OCI-LY3 (cell line): ENCODE data around the gene ZNF83.

Experiments used
- H2AFZ ChIP-seq: fragments of 200-600, 300-600 bp; shearing (Covaris generic); 2 replicates; pipeline ENCODE4 v1.6.0; 2014; ENCODE audit warnings: antibody characterized with exemption, low read depth, low read length
- H3K27ac ChIP-seq: fragments of 200-600, 300-600 bp; sonication (generic); 2 replicates; pipeline ENCODE4 v1.5.1; 2014; ENCODE audit warnings: mild to moderate bottlenecking, low read length, moderate library complexity, mixed read lengths
- H3K27me3 ChIP-seq: fragments of 200-600, 300-600 bp; sonication (generic); 2 replicates; pipeline ENCODE4 v1.6.1; 2014; ENCODE audit warnings: low read depth, low read length, mixed read lengths
- H3K36me3 ChIP-seq: fragments of 200-600, 300-600 bp; sonication (generic); replicated peaks from 2 replicates; pipeline ENCODE3; 2014; ENCODE audit warnings: low read depth, low read length, mixed read lengths
- H3K4me1 ChIP-seq: fragments of 300-600, 200-600 bp; sonication (generic); 2 replicates; pipeline ENCODE4 v1.6.1; 2014; ENCODE audit warnings: low read length, mixed read lengths
- H3K4me2 ChIP-seq: fragments of 200-600, 300-600 bp; sonication (generic); 2 replicates; pipeline ENCODE4 v1.6.1; 2014; ENCODE audit warnings: low read length, mixed read lengths
- H3K4me3 ChIP-seq: fragments of 300-600, 200-600 bp; sonication (generic); 2 replicates; pipeline ENCODE4 v1.5.1; 2014; ENCODE audit warnings: antibody characterized with exemption, mild to moderate bottlenecking, low read length, moderate library complexity
- H3K79me2 ChIP-seq: fragments of 300-600, 200-600 bp; shearing (Covaris generic); 2 replicates; pipeline ENCODE4 v1.6.1; 2014; ENCODE audit warnings: mild to moderate bottlenecking, low read length, mixed read lengths
- H3K9ac ChIP-seq: fragments of 300-600, 200-600 bp; shearing (Covaris generic); 2 replicates; pipeline ENCODE4 v1.6.0; 2014; ENCODE audit warnings: mild to moderate bottlenecking, low read length, moderate library complexity
- H3K9me3 ChIP-seq: fragments of 200-600, 300-600 bp; shearing (Covaris generic); 2 replicates; pipeline ENCODE4 v1.6.1; 2014; ENCODE audit warnings: low read length, mixed read lengths; ENCODE audit not compliant: insufficient read depth
- H4K20me1 ChIP-seq: fragments of 200-600, 300-600 bp; sonication (generic); 2 replicates; pipeline ENCODE4 v1.6.1; 2016; ENCODE audit warnings: low read length, mixed read lengths; ENCODE audit not compliant: insufficient read depth
- EZH2phosphoT487 ChIP-seq: fragments of 200-600 bp; shearing (Covaris generic); IDR thresholded peaks from 2 replicates; pipeline ENCODE4 v1.6.1; 2018; ENCODE audit warnings: antibody characterized with exemption, mixed run types, low read depth
- TF ChIP-seq, protein P1 (sequence below): fragments of 200-600, 300-600 bp; sonication (generic); IDR thresholded peaks from 2 replicates; pipeline ENCODE4 v1.5.1; 2014; ENCODE audit warnings: antibody characterized with exemption, low read length, low read depth

Gene ZNF83

DNA sequence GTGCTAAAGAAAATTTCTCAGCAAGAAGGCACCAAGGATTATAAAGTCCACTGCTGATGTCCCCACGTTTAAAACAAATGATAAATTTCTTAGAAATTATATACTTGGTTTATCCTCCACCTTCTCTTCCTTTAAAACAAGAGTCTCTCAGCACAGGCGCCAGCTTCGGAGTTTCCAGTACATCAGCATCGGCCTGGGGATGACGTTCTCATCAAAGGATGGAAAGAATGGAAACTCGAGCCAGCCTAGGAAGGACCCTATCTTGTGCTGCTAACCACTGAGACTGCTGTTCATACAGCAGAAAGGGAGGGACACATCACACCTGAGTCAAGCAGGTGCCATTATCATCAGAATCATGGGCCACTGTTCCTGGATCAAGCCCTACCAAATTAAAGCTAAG lies 29.8 kb upstream of the ZNF83 start:
- TF ChIP-seq, protein P1, sequence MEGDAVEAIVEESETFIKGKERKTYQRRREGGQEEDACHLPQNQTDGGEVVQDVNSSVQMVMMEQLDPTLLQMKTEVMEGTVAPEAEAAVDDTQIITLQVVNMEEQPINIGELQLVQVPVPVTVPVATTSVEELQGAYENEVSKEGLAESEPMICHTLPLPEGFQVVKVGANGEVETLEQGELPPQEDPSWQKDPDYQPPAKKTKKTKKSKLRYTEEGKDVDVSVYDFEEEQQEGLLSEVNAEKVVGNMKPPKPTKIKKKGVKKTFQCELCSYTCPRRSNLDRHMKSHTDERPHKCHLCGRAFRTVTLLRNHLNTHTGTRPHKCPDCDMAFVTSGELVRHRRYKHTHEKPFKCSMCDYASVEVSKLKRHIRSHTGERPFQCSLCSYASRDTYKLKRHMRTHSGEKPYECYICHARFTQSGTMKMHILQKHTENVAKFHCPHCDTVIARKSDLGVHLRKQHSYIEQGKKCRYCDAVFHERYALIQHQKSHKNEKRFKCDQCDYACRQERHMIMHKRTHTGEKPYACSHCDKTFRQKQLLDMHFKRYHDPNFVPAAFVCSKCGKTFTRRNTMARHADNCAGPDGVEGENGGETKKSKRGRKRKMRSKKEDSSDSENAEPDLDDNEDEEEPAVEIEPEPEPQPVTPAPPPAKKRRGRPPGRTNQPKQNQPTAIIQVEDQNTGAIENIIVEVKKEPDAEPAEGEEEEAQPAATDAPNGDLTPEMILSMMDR = no peak
- TF ChIP-seq EZH2phosphoT487 = no peak
- no peak overlapping the region for H3K4me3 ChIP-seq
- no peaks in the 10 kb centered on the region for H4K20me1 ChIP-seq
- peaks cover 27% of the 10 kb centered on the region for H3K36me3 ChIP-seq
- no peaks in the 10 kb centered on the region for H3K27me3 ChIP-seq
- H3K4me1 ChIP-seq = peaks cover 8% of the 10 kb centered on the region; the same call in 1 of the 2 replicates
- H3K9ac ChIP-seq = no peak overlapping the region
- no peak overlapping the region for H3K27ac ChIP-seq
- H2AFZ ChIP-seq = no peak overlapping the region
- H3K9me3 ChIP-seq = no peaks in the 10 kb centered on the region
- no peak overlapping the region for H3K4me2 ChIP-seq
- peaks cover 5% of the 10 kb centered on the region for H3K79me2 ChIP-seq

DNA sequence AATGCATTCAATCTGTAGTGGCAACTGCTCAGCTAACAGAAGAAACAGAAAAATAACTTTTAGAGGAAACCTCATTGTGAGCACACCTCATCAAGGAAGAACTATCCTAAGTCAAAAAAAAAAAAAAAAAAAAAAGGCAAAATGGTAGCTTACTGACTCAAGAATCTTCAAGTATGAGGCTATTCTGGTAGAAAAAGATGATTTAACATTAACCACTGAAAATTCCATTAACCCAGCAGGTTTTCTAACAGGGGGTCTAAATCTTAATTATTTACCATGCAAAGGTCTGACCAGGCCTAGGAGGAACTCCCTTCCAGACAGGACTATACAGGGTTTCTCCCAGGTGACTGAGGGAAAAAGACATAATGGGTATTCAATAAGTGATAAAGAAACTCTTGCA lies 28.4 kb upstream of the ZNF83 start:
- Histone ChIP-seq H3K79me2 (no peaks in the 10 kb centered on the region), H3K9me3 (no peaks in the 10 kb centered on the region), H2AFZ (no peak overlapping the region), H3K4me2 (no peak overlapping the region), H3K4me3 (no peak overlapping the region), H3K4me1 (peaks cover 8% of the 10 kb centered on the region; the same call in 1 of the 2 replicates), H3K9ac (no peak overlapping the region), H3K27me3 (no peaks in the 10 kb centered on the region), H4K20me1 (no peaks in the 10 kb centered on the region), H3K36me3 (peaks cover 26% of the 10 kb centered on the region), H3K27ac (no peak overlapping the region)
- TF ChIP-seq EZH2phosphoT487 = no peak
- TF ChIP-seq, protein P1 = no peak

DNA sequence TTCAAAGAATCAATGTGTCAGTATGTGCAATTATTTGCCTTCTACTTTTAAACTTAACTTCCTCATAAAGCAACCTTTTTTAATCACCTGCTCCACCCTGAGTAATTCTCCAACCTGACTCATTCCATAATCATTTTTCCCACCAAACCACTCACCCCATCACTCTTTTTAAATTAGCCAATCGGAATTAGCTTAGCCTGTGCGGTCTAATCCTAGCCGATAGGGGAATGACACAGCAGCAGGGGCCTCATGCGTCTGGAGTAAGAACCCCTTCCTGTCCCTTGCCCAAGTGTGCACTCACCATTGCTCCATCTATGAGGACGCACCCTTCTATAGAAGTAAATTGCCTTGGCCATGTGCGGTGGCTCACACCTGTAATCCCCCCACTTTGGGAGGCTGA lies 27.4 kb upstream of the ZNF83 start:
- Histone ChIP-seq H3K79me2 (no peaks in the 10 kb centered on the region), H3K4me3 (no peak overlapping the region), H3K36me3 (peaks cover 18% of the 10 kb centered on the region), H3K27me3 (no peaks in the 10 kb centered on the region), H3K9ac (no peak overlapping the region), H3K4me2 (no peak overlapping the region), H3K9me3 (no peaks in the 10 kb centered on the region), H3K4me1 (peaks cover 8% of the 10 kb centered on the region; the same call in 1 of the 2 replicates), H3K27ac (no peak overlapping the region), H4K20me1 (no peaks in the 10 kb centered on the region), H2AFZ (no peak overlapping the region)
- no peak for TF ChIP-seq EZH2phosphoT487
- TF ChIP-seq, protein P1 = no peak

DNA sequence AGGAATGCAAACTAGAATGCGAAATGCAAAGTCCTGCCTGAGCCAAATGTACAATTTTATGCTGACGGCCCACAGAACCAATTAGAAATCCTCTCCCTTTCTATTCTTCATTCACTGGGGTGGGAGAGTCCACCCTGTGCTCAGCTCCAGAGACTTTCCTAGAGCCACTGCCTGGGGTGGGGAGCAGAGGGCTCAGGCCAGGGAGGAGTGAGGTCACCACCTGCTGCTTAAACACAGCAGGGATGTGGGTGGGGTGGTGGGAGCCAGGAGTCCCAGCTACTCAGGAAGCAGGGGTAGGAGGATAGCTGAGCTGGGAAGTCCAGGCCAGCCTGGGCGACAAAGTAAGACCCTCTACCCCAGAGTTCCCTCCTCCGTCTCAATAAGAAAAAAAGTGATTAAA lies 26.9 kb upstream of the ZNF83 start:
- no peak for TF ChIP-seq EZH2phosphoT487
- TF ChIP-seq, protein P1 = no peak
- H2AFZ ChIP-seq = no peak overlapping the region
- no peak overlapping the region for H3K27ac ChIP-seq
- no peak overlapping the region for H3K9ac ChIP-seq
- no peak overlapping the region for H3K4me3 ChIP-seq
- H3K36me3 ChIP-seq = peaks cover 20% of the 10 kb centered on the region
- no peaks in the 10 kb centered on the region for H3K27me3 ChIP-seq
- no peaks in the 10 kb centered on the region for H4K20me1 ChIP-seq
- no peak overlapping the region for H3K4me2 ChIP-seq
- H3K4me1 ChIP-seq = peaks cover 6% of the 10 kb centered on the region; the same call in 1 of the 2 replicates
- H3K79me2 ChIP-seq = no peaks in the 10 kb centered on the region
- H3K9me3 ChIP-seq = no peaks in the 10 kb centered on the region
